K562 (cell line): Measurements from ENCODE around the gene DNMT1. TPM values are rescaled to one million over a fixed set of nuclear protein-coding genes. Genes with fewer than 3 reads are reported as not detected.
"Not testable (repeated sequence)": the region's sequence is repeated elsewhere in the genome, so short reads cannot be mapped to it uniquely, and the experiment has no call there.

Experiments used
- ATAC-seq: fragments of 200-7000 bp; cut with Tn5 transposase; 3 replicates; pipeline ENCODE4 v1.9.1; 2020; ENCODE audit warnings: moderate library complexity
- BruUV-seq: library from RNA; stranded (reverse); fragments of 400-500 nt; replicated peaks from 2 replicates; lab custom pipeline; 2021; lab: Mats Ljungman, UMichigan
- CTCF ChIA-PET: fragments of 300-600 bp; formaldehyde crosslinking; extraction: SDS; loops from one replicate; lab custom pipeline; 2021; ENCODE audit warnings: low intra/inter-chr PET ratio; lab: Yijun Ruan, JAX
- POLR2A ChIA-PET: fragments of 300-600, 350-650 bp; sonication (Branson Sonifier 250); formaldehyde crosslinking; extraction: SDS; loops from one replicate; lab custom pipeline; 2021; ENCODE audit warnings: antibody characterized with exemption, inconsistent platforms; lab: Yijun Ruan, JAX
- DNase-seq, 4 experiments: peaks; one replicate each; pipeline versions ENCODE4 v3.0.0 to v3.0.0-alpha.2; 2011 to 2018; ENCODE audit warnings: low spot score in 3 of 4, mixed read lengths in 3 of 4; ENCODE audit errors: extremely low read depth in 1 of 4
- FAIRE-seq: peaks from 2 replicates; lab custom pipeline; 2011; peaks lifted over from hg19 to GRCh38; lab: Jason Lieb, UNC
- H2AFZ ChIP-seq: 2 replicates; pipeline ENCODE4 v1.6.0; 2011; ENCODE audit warnings: low read depth, low read length, control low read depth, inconsistent platforms
- H3K27ac ChIP-seq: fragments of 200-600 bp; 3 replicates; pipeline ENCODE4 v1.8.0; 2011; ENCODE audit warnings: low read depth, mild to moderate bottlenecking, control low read depth, inconsistent platforms, low read length, moderate library complexity, mixed read lengths; ENCODE audit errors: extremely low read depth
- H3K27me3 ChIP-seq, 2 experiments: fragments of 300-600 bp in 1 of 2; 2 replicates in 1 of 2; 3 replicates in 1 of 2; pipeline versions ENCODE4 v1.6.0 to v1.8.0; 2011; ENCODE audit warnings: inconsistent platforms in 2 of 2, low read length in 2 of 2, mild to moderate bottlenecking in 1 of 2, mixed read lengths in 1 of 2, moderate library complexity in 1 of 2; ENCODE audit not compliant: control insufficient read depth in 2 of 2, insufficient read depth in 2 of 2
- H3K36me3 ChIP-seq: fragments of 300-600 bp; 3 replicates; pipeline ENCODE4 v1.8.0; 2011; ENCODE audit warnings: mild to moderate bottlenecking, low read length, inconsistent platforms; ENCODE audit not compliant: control insufficient read depth, insufficient read depth
- H3K4me1 ChIP-seq, 2 experiments: fragments of 200-600 bp in 1 of 2; replicated peaks in 1 of 2; 2 replicates in 1 of 2; 3 replicates in 1 of 2; pipeline versions ENCODE4 v1.5.1 to v1.8.0; 2011; ENCODE audit warnings: inconsistent platforms in 2 of 2, low read length in 2 of 2, mild to moderate bottlenecking in 1 of 2, mixed read lengths in 1 of 2, moderate library complexity in 1 of 2; ENCODE audit not compliant: control insufficient read depth in 2 of 2, insufficient read depth in 2 of 2
- H3K4me2 ChIP-seq: 2 replicates; pipeline ENCODE4 v1.6.1; 2011; ENCODE audit warnings: low read length, control low read depth, inconsistent platforms, mixed read lengths; ENCODE audit not compliant: insufficient read depth
- H3K4me3 ChIP-seq: fragments of 200-600 bp; sonication (generic), shearing (Covaris generic); 2 replicates; pipeline ENCODE4 v1.5.1; 2016; ENCODE audit warnings: control low read depth, inconsistent platforms
- H3K79me2 ChIP-seq: fragments of 200-600 bp; 3 replicates; pipeline ENCODE4 v1.8.0; 2011; ENCODE audit warnings: low read length, inconsistent platforms; ENCODE audit not compliant: control insufficient read depth, insufficient read depth
- H3K9ac ChIP-seq, 2 experiments: 2 replicates each; pipeline versions ENCODE4 v1.6.0 to v1.6.1; 2011; ENCODE audit warnings: low read depth in 2 of 2, low read length in 2 of 2, control low read depth in 1 of 2, inconsistent platforms in 1 of 2, mild to moderate bottlenecking in 1 of 2, mixed read lengths in 1 of 2; ENCODE audit not compliant: insufficient read depth in 1 of 2
- H3K9me1 ChIP-seq: one replicate; pipeline ENCODE4 v1.6.0; 2011; ENCODE audit warnings: inconsistent platforms, mild to moderate bottlenecking, low read length, moderate library complexity; ENCODE audit not compliant: control insufficient read depth, insufficient read depth
- H3K9me3 ChIP-seq: replicated peaks from 2 replicates; pipeline ENCODE4 v1.5.1; 2011; ENCODE audit warnings: low read depth, low read length, inconsistent platforms; ENCODE audit not compliant: control insufficient read depth, insufficient read depth
- H4K20me1 ChIP-seq: replicated peaks from 2 replicates; pipeline ENCODE4 v1.6.1; 2011; ENCODE audit warnings: low read length, inconsistent platforms, mixed read lengths; ENCODE audit not compliant: control insufficient read depth, insufficient read depth
- BMI1 ChIP-seq: fragments of 150-350 bp; IDR thresholded peaks from 2 replicates; pipeline ENCODE4 v1.6.1; 2014; ENCODE audit warnings: low read length
- CBX1 ChIP-seq: sonication (generic); IDR thresholded peaks from 2 replicates; pipeline ENCODE4 v1.6.1; 2016; ENCODE audit warnings: antibody characterized with exemption, low read depth, mild to moderate bottlenecking
- FOSL1 ChIP-seq: fragments of 200-800 bp; sonication (Bioruptor generic); conservative IDR thresholded peaks from 2 replicates; pipeline ENCODE4 v1.6.1; 2016; ENCODE audit warnings: missing genetic modification characterization, missing compliant biosample characterization
- KDM2B ChIP-seq: fragments of 250-450 bp; sonication (Bioruptor Pico); IDR thresholded peaks from 2 replicates; pipeline ENCODE4 v1.8.0; 2021; ENCODE audit warnings: mild to moderate bottlenecking, moderate library complexity
- KDM5B ChIP-seq: fragments of 200-600 bp; sonication (generic); IDR thresholded peaks from 2 replicates; pipeline ENCODE4 v1.6.1; 2012; ENCODE audit warnings: low read depth, mild to moderate bottlenecking, moderate library complexity, low read length, control low read depth, inconsistent platforms; ENCODE audit not compliant: insufficient replicate concordance
- NFE2 ChIP-seq: IDR thresholded peaks from 2 replicates; pipeline ENCODE4 v1.6.1; 2014; ENCODE audit warnings: antibody characterized with exemption, low read depth
- NFRKB ChIP-seq: fragments of 450-650 bp; IDR thresholded peaks from 2 replicates; pipeline ENCODE4 v1.6.1; 2016; ENCODE audit warnings: low read depth
- SMARCE1 ChIP-seq: fragments of 450-650 bp; IDR thresholded peaks from 2 replicates; pipeline ENCODE4 v1.7.1; 2016; ENCODE audit warnings: mild to moderate bottlenecking
- STAT6 ChIP-seq: sonication (generic); formaldehyde crosslinking; IDR thresholded peaks from 2 replicates; pipeline ENCODE4 v1.8.1; 2023; ENCODE audit warnings: mild to moderate bottlenecking, missing genetic modification reagents
- ZKSCAN3 ChIP-seq: fragments of 250-450 bp; sonication (Bioruptor Pico); IDR thresholded peaks from 2 replicates; pipeline ENCODE4 v1.4.0; 2020
- ZNF239 ChIP-seq: fragments of 250-450 bp; sonication (Bioruptor Pico); IDR thresholded peaks from 2 replicates; pipeline ENCODE4 v1.4.0; 2020; ENCODE audit warnings: mild to moderate bottlenecking
- ZNF3 ChIP-seq: fragments of 250-450 bp; sonication (Bioruptor Pico); IDR thresholded peaks from 2 replicates; pipeline ENCODE4 v1.5.0; 2021; ENCODE audit warnings: mild to moderate bottlenecking, moderate library complexity
- ZNF324 ChIP-seq: fragments of 250-450 bp; sonication (Bioruptor Pico); IDR thresholded peaks from 2 replicates; pipeline ENCODE4 v1.4.0; 2020; ENCODE audit warnings: mild to moderate bottlenecking
- ZNF431 ChIP-seq: sonication (generic); formaldehyde crosslinking; IDR thresholded peaks from 2 replicates; pipeline ENCODE4 v1.8.0; 2022; ENCODE audit warnings: mild to moderate bottlenecking, missing genetic modification reagents
- ZNF551 ChIP-seq: fragments of 250-450 bp; sonication (Bioruptor Pico); IDR thresholded peaks from 2 replicates; pipeline ENCODE4 v1.5.0; 2021; ENCODE audit warnings: mild to moderate bottlenecking, moderate library complexity
- WGBS: fragments of 100-300 bp; shearing (Covaris generic); methylation state at CpG from one replicate; pipeline ENCODE4 v1.1.6; 2016; ENCODE audit warnings: low coverage, mixed read lengths; ENCODE audit not compliant: insufficient coverage; ENCODE audit errors: missing lambda C conversion rate; 5-methylcytosine and 5-hydroxymethylcytosine counted together
- in situ Hi-C: fragments of 300-500 bp; cut with MboI; formaldehyde crosslinking; loops from 4 replicates; pipeline ENCODE4 v1.15.0; 2018; ENCODE audit warnings: inconsistent platforms, mixed read lengths
- intact Hi-C: fragments of 100-400 bp; cut with micrococcal nuclease; formaldehyde crosslinking; loops from 2 replicates; pipeline ENCODE4 v1.14.2; 2022
- polyA plus RNA-seq, 8 experiments: library from polyadenylated mRNA; depleted of rRNA in 4 of 8; stranded (reverse) in 5 of 8; unstranded in 3 of 8; fragments of >200 nt; fragmentation: Nextera tagmentation in 2 of 8; fragmentation: Illumina TruSeq in 1 of 8; extraction: Ambion mirVana in 2 of 8; extraction: Trizol in 1 of 8; gene quantifications; 2 replicates each; pipeline versions ENCODE4 v1.2.1 to v1.2.3, GENCODE V29; 2011 to 2014; ENCODE audit warnings: inconsistent platforms in 1 of 8, missing spikeins in 1 of 8
- total RNA-seq, 7 experiments: library from RNA; depleted of rRNA in 6 of 7; stranded (reverse); fragments of >200 nt in 6 of 7; fragmentation: Illumina TruSeq in 2 of 7; extraction: Trizol in 2 of 7; gene quantifications; 2 replicates each; pipeline versions ENCODE4 v1.2.1 to v1.2.3, GENCODE V29; 2011 to 2021; ENCODE audit warnings: low replicate concordance in 1 of 7
- TF ChIP-seq, protein P1 (sequence below): conservative IDR thresholded peaks from 2 replicates; pipeline ENCODE4 v1.6.1; 2011; ENCODE audit warnings: low read depth, mild to moderate bottlenecking, low read length; ENCODE audit not compliant: control insufficient read depth

The DNMT1 gene
- total and polyA plus RNA-seq, 9 of the 15 experiments (the other 6 are each of a cell fraction or from before 2014, with no cell fraction given) = 80.1 to 271 (median 121) TPM

- POLR2A ChIA-PET = interaction anchor here (0.6 to 1.2 kb wide), 6 partner anchors 9 to 67 kb away, joined by 3 to 4 read pairs (median 3); no protein-coding TSS in a partner anchor
- in situ Hi-C loops = no loop called here
- H2AFZ ChIP-seq = no peak overlapping the region
These were observed 6.4 kb upstream of the DNMT1 start for GRCh38 chr19:10201176-10201575.

DNA sequence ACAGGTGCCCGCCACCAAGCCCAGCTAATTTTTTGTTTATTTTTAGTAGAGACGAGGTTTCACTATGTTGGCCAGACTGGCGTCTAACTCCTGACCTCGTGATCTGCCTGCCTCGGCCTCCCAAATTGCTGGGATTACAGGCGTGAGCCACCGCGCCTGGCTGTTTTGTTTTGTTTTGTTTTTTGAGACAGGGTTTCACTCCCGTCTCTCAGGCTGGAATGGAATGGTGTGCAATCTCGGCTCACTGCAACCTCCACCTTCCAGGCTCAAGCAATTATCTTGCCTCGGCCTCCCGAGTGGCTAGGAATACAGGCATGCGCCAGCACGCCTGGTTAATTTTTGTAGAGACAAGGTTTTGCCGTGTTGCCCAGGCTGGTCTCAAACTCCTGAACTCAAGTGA, 5.3 kb upstream of the DNMT1 start:
- POLR2A ChIA-PET = interaction anchor here (0.8 kb wide), 1 partner anchor 10 kb away, joined by 3 read pairs; no protein-coding TSS in a partner anchor
- H3K27ac ChIP-seq, CTCF ChIA-PET, H3K27me3 ChIP-seq, H3K4me3 ChIP-seq, H3K9me1 ChIP-seq, H3K9me3 ChIP-seq, H3K79me2 ChIP-seq, ATAC-seq, BruUV-seq, H3K9ac ChIP-seq, H4K20me1 ChIP-seq, DNase-seq, intact Hi-C loops, FAIRE-seq, H3K36me3 ChIP-seq, H3K4me2 ChIP-seq, in situ Hi-C loops: not testable (repeated sequence)
- H3K4me1 ChIP-seq = peaks cover 3 to 11% of the 10 kb centered on the region in 2 experiments; a peak in 4 of 5 replicates
- WGBS = 77% methylated on average over 14 of the region's 15 CpGs
- 0 out of 2 replicates have a peak overlapping the region, but pooled peaks have one; percentile 84 for H2AFZ ChIP-seq

More at GRCh38 chr19:10201176-10201575, 6.4 kb upstream of the DNMT1 start:
- 38% methylated on average over 3 of the region's 3 CpGs for WGBS
- Histone ChIP-seq H3K27me3 (no peaks in the 10 kb centered on the region), H3K9me1 (no peaks in the 10 kb centered on the region), H3K36me3 (no peaks in the 10 kb centered on the region), H3K4me3 (no peak overlapping the region), H3K9ac (no peak overlapping the region), H3K4me2 (no peak overlapping the region), H3K4me1 (peaks cover under 1 to 3% of the 10 kb centered on the region in 2 experiments; a peak in 1 of 5 replicates), H3K9me3 (no peaks in the 10 kb centered on the region), H3K79me2 (no peaks in the 10 kb centered on the region), H3K27ac (no peak overlapping the region), H4K20me1 (no peaks in the 10 kb centered on the region)
- CTCF ChIA-PET = interaction anchor here (0.7 kb wide), 1 partner anchor 94 kb away, joined by 3 read pairs; no protein-coding TSS in a partner anchor
- intact Hi-C loops = no loop called here
- no peak for FAIRE-seq
- BruUV-seq = no TSS peak
- no peak for ATAC-seq
- TF ChIP-seq KDM5B (no peak), KDM2B (CRISPR knock-in tag) (no peak), CBX1 (no peak), ZKSCAN3 (CRISPR knock-in tag) (no peak), FOSL1 (tag) (no peak), ZNF431 (CRISPR knock-in tag) (no peak), ZNF239 (CRISPR knock-in tag) (no peak), SMARCE1 (no peak), NFRKB (no peak), NFE2 (no peak), BMI1 (no peak), ZNF324 (no peak), STAT6 (CRISPR knock-in tag) (no peak), ZNF3 (CRISPR knock-in tag) (no peak), ZNF551 (CRISPR knock-in tag) (no peak)
- TF ChIP-seq, protein P1, sequence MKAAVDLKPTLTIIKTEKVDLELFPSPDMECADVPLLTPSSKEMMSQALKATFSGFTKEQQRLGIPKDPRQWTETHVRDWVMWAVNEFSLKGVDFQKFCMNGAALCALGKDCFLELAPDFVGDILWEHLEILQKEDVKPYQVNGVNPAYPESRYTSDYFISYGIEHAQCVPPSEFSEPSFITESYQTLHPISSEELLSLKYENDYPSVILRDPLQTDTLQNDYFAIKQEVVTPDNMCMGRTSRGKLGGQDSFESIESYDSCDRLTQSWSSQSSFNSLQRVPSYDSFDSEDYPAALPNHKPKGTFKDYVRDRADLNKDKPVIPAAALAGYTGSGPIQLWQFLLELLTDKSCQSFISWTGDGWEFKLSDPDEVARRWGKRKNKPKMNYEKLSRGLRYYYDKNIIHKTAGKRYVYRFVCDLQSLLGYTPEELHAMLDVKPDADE = no peak
- no peak for DNase-seq
